Measurements from ENCODE around the gene SLC9A9. TPM values are rescaled to one million over a fixed set of nuclear protein-coding genes. Genes with fewer than 3 reads are reported as not detected.

Gene SLC9A9
- total and polyA plus RNA-seq, 4 donors, result 3.3 to 15.0 (median 6.1) TPM

- TF ChIP-seq, protein P1, sequence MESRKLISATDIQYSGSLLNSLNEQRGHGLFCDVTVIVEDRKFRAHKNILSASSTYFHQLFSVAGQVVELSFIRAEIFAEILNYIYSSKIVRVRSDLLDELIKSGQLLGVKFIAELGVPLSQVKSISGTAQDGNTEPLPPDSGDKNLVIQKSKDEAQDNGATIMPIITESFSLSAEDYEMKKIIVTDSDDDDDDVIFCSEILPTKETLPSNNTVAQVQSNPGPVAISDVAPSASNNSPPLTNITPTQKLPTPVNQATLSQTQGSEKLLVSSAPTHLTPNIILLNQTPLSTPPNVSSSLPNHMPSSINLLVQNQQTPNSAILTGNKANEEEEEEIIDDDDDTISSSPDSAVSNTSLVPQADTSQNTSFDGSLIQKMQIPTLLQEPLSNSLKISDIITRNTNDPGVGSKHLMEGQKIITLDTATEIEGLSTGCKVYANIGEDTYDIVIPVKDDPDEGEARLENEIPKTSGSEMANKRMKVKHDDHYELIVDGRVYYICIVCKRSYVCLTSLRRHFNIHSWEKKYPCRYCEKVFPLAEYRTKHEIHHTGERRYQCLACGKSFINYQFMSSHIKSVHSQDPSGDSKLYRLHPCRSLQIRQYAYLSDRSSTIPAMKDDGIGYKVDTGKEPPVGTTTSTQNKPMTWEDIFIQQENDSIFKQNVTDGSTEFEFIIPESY (IDR thresholded peaks at IDR 0.05), result no peak
- no peak for TF ChIP-seq TAF1 (conservative IDR thresholded peaks at IDR 0.05)
- TF ChIP-seq GABPA (IDR thresholded peaks at IDR 0.05 in 1 of 2, conservative IDR thresholded peaks at IDR 0.05 in 1 of 2), result no peak
- TF ChIP-seq RXRA (IDR thresholded peaks at IDR 0.05), result no peak
- no peak for TF ChIP-seq JUND (IDR thresholded peaks at IDR 0.05)
Measured at GRCh38 chr3:143571548-143571947, 276.7 kb downstream of the SLC9A9 start (continued).

GRCh38 chr3:143567823-143568222, 280.4 kb downstream of the SLC9A9 start:
- TF ChIP-seq HNF4A (conservative IDR thresholded peaks at IDR 0.05) (no peak), FOXA1 (IDR thresholded peaks at IDR 0.05) (no peak), RAD21 (IDR thresholded peaks at IDR 0.05) (no peak), NR2F2 (IDR thresholded peaks at IDR 0.05) (no peak), FOXA2 (IDR thresholded peaks at IDR 0.05) (no peak)
- no peaks in the 10 kb centered on the region for H3K36me3 ChIP-seq (ENCODE audit: control insufficient read depth in 4 of 4, insufficient read depth in 3 of 4, low read depth in 1 of 4, low read length in 3 of 4)
- H3K9me3 ChIP-seq (ENCODE audit: control insufficient read depth in 4 of 4, low read length in 3 of 4), result no peaks in the 10 kb centered on the region
- no peak overlapping the region for H3K9ac ChIP-seq (ENCODE audit: low read depth in 1 of 2, low read length in 2 of 2)
- DNase-seq (ENCODE audit: low spot score), result no peak
- WGBS, result 76% methylated on average over 2 of the region's 2 CpGs
- no peak overlapping the region for H3K4me3 ChIP-seq (ENCODE audit: low read depth in 1 of 3, low read length in 3 of 3)
- no peaks in the 10 kb centered on the region for H3K4me1 ChIP-seq (ENCODE audit: control insufficient read depth in 4 of 4, insufficient read depth in 4 of 4, low read length in 3 of 4)
- H3K27me3 ChIP-seq (ENCODE audit: control insufficient read depth in 4 of 4, insufficient read depth in 4 of 4, low read length in 3 of 4), result no peaks in the 10 kb centered on the region
- H3K27ac ChIP-seq (ENCODE audit: low read depth in 1 of 2, low read length in 2 of 2), result no peak overlapping the region

- Histone ChIP-seq H3K9me3 (ENCODE audit: control insufficient read depth in 4 of 4, low read length in 3 of 4) (no peaks in the 10 kb centered on the region), H3K4me3 (ENCODE audit: low read depth in 1 of 3, low read length in 3 of 3) (no peak overlapping the region), H3K36me3 (ENCODE audit: control insufficient read depth in 4 of 4, insufficient read depth in 3 of 4, low read depth in 1 of 4, low read length in 3 of 4) (no peaks in the 10 kb centered on the region), H3K4me1 (ENCODE audit: control insufficient read depth in 4 of 4, insufficient read depth in 4 of 4, low read length in 3 of 4) (no peaks in the 10 kb centered on the region), H3K9ac (ENCODE audit: low read depth in 1 of 2, low read length in 2 of 2) (no peak overlapping the region), H3K27me3 (ENCODE audit: control insufficient read depth in 4 of 4, insufficient read depth in 4 of 4, low read length in 3 of 4) (no peaks in the 10 kb centered on the region), H3K27ac (ENCODE audit: low read depth in 1 of 2, low read length in 2 of 2) (no peak overlapping the region)
- TF ChIP-seq TAF1 (conservative IDR thresholded peaks at IDR 0.05) (no peak), CTCF (IDR thresholded peaks at IDR 0.05; ENCODE audit: low read depth, low read length, missing input control) (no peak), FOXA2 (IDR thresholded peaks at IDR 0.05) (no peak), EGR1 (IDR thresholded peaks at IDR 0.05; ENCODE audit: low read depth in 2 of 2) (no peak), RAD21 (IDR thresholded peaks at IDR 0.05) (no peak), RXRA (IDR thresholded peaks at IDR 0.05) (no peak), FOXA1 (IDR thresholded peaks at IDR 0.05) (no peak), HNF4G (IDR thresholded peaks at IDR 0.05) (no peak), REST (IDR thresholded peaks at IDR 0.05) (no peak), NR2F2 (IDR thresholded peaks at IDR 0.05) (no peak), GABPA (IDR thresholded peaks at IDR 0.05 in 1 of 2, conservative IDR thresholded peaks at IDR 0.05 in 1 of 2) (no peak), JUND (IDR thresholded peaks at IDR 0.05) (no peak), SP1 (IDR thresholded peaks at IDR 0.05) (no peak), ATF3 (IDR thresholded peaks at IDR 0.05) (no peak), MAX (IDR thresholded peaks at IDR 0.05) (no peak), YY1 (IDR thresholded peaks at IDR 0.05) (no peak), HNF4A (conservative IDR thresholded peaks at IDR 0.05) (no peak)
- TF ChIP-seq, protein P1 (IDR thresholded peaks at IDR 0.05), result no peak
- DNase-seq (ENCODE audit: low spot score), result no peak
Measured at GRCh38 chr3:143565951-143566350, 282.3 kb downstream of the SLC9A9 start.
